Stomach (tissue), 19 donors: ENCODE measurements around the gene ACSM4. TPM values are rescaled to one million over a fixed set of nuclear protein-coding genes. Genes with fewer than 3 reads are reported as not detected.

Experiments
- DNase-seq, 2 donors: peaks; one replicate each; pipeline versions ENCODE4 v3.0.0 to v3.0.0-alpha.2; 2013 to 2019
- H3K27ac ChIP-seq, 5 donors: fragments of 200-600 bp in 4 of 5; sonication (generic) in 4 of 5; one replicate each; pipeline ENCODE4 v1.5.1; 2013 to 2019; ENCODE audit warnings: mild to moderate bottlenecking in 1 of 5, moderate library complexity in 1 of 5
- H3K27me3 ChIP-seq, 3 donors: fragments of 200-600 bp; sonication (generic); one replicate each; pipeline ENCODE4 v1.5.1; 2017 to 2019; ENCODE audit warnings: mixed run types in 1 of 3
- H3K36me3 ChIP-seq, 4 donors: fragments of 200-600 bp; sonication (generic); 1 replicate in 3 of 4; 2 replicates in 1 of 4; pipeline ENCODE4 v1.5.1; 2016 to 2019
- H3K4me1 ChIP-seq, 4 donors: fragments of 200-600 bp; sonication (generic); one replicate each; pipeline ENCODE4 v1.5.1; 2016 to 2019
- H3K4me3 ChIP-seq, 4 donors: fragments of 200-600 bp; sonication (generic) in 3 of 4; one replicate each; pipeline ENCODE4 v1.5.1; 2016 to 2019; ENCODE audit warnings: mild to moderate bottlenecking in 1 of 4
- H3K9me3 ChIP-seq, 4 donors: fragments of 200-600 bp; sonication (generic); one replicate each; pipeline ENCODE4 v1.5.1; 2016 to 2019
- EP300 ChIP-seq: sonication (generic); formaldehyde crosslinking; IDR thresholded peaks from one replicate; pipeline ENCODE4 v1.6.1; 2017; ENCODE audit warnings: antibody characterized with exemption
- POLR2A ChIP-seq, 4 donors: fragments of 450-650 bp; IDR thresholded peaks; one replicate each; pipeline ENCODE4 v1.6.1; 2016; ENCODE audit warnings: antibody characterized with exemption in 4 of 4, control low read depth in 2 of 4, mild to moderate bottlenecking in 1 of 4, moderate library complexity in 1 of 4
- POLR2AphosphoS5 ChIP-seq, 3 donors: sonication (generic); formaldehyde crosslinking; IDR thresholded peaks; one replicate each; pipeline ENCODE4 v1.6.1; 2016; ENCODE audit warnings: antibody characterized with exemption in 3 of 3
- WGBS, 5 donors: extraction: QIAGEN DNeasy Blood & Tissue Kit in 3 of 5; methylation state at CpG; one replicate each; pipeline versions ENCODE4 v1.1.5 to v1.1.7; 2013 to 2018; 5-methylcytosine and 5-hydroxymethylcytosine counted together
- intact Hi-C: fragments of 100-400 bp; cut with DNase I; formaldehyde crosslinking; loops from one replicate; pipeline ENCODE4 v1.15.1; 2023; ENCODE audit warnings: low total_unique reads
- long read RNA-seq, 10 donors: transcript quantifications; one replicate each; lab custom pipeline, GENCODE V29; 2026
- polyA plus RNA-seq, 3 donors: library from polyadenylated mRNA; stranded (reverse); fragments of 200-250 nt; gene quantifications; one replicate each; pipeline ENCODE4 v1.2.3, GENCODE V29; 2013
- total RNA-seq, 5 donors: library from RNA; depleted of rRNA; stranded (reverse); fragments of >200 nt; gene quantifications; one replicate each; pipeline versions ENCODE4 v1.1.0 to v1.2.3, GENCODE V29; 2014 to 2016
- TF ChIP-seq, protein P1 (sequence below), 7 experiments: fragments of 450-650 bp in 4 of 7; fragments of 200-600 bp in 3 of 7; sonication (generic) in 3 of 7; IDR thresholded peaks; one replicate each; pipeline ENCODE4 v1.5.1; 2016 to 2019; ENCODE audit warnings: antibody characterized with exemption in 7 of 7, control low read depth in 2 of 7, mild to moderate bottlenecking in 1 of 7
- donor health status: healthy with polysubstance abuse.
- donor health status: Bipolar disorder and iron deficiency.
- donor health status: healthy.

The ACSM4 gene, protein sequence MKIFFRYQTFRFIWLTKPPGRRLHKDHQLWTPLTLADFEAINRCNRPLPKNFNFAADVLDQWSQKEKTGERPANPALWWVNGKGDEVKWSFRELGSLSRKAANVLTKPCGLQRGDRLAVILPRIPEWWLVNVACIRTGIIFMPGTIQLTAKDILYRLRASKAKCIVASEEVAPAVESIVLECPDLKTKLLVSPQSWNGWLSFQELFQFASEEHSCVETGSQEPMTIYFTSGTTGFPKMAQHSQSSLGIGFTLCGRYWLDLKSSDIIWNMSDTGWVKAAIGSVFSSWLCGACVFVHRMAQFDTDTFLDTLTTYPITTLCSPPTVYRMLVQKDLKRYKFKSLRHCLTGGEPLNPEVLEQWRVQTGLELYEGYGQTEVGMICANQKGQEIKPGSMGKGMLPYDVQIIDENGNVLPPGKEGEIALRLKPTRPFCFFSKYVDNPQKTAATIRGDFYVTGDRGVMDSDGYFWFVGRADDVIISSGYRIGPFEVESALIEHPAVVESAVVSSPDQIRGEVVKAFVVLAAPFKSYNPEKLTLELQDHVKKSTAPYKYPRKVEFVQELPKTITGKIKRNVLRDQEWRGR
- total RNA-seq (not detected), polyA plus RNA-seq (not detected)
- long read RNA-seq, donor 1: 0 reads
- long read RNA-seq, donor 2: 0 reads
- long read RNA-seq, donor 3: 0 reads
- long read RNA-seq, donor 4: 0 reads
- long read RNA-seq, donor 5: 0 reads
- long read RNA-seq, donor 6: 0 reads
- long read RNA-seq, donor 7: 0 reads
- long read RNA-seq, donor 8: 0 reads
- long read RNA-seq, donor 9: 0 reads
- long read RNA-seq, donor 10: 0 reads

DNA sequence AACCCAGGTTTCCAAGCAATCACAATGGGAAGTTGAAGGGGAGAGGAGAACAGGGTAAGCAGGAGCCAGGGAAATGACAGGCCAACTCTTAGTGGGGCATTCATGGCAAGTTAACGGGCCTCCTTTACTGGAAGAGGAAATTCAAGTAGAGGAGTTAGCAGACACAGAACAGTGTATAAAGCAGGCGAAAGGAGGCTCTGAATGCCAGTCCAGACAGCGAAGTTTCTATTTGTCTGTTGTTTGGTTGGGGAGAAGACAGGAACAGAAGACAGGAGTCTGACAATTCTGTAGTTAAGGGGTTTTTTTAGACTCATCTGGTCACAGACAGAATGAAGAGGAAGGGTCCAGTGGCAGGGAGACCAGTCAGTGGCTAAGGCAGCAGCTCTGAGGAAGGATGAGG is at the start of gene ACSM4:
Gene ACSM4, plus strand, starts transcription at position 301 of the 400 bp plus-strand sequence. CDS start 260 bp downstream, outside the sequence.
- TF ChIP-seq POLR2AphosphoS5 (IDR thresholded peaks at IDR 0.05): no peak
- TF ChIP-seq, protein P1, sequence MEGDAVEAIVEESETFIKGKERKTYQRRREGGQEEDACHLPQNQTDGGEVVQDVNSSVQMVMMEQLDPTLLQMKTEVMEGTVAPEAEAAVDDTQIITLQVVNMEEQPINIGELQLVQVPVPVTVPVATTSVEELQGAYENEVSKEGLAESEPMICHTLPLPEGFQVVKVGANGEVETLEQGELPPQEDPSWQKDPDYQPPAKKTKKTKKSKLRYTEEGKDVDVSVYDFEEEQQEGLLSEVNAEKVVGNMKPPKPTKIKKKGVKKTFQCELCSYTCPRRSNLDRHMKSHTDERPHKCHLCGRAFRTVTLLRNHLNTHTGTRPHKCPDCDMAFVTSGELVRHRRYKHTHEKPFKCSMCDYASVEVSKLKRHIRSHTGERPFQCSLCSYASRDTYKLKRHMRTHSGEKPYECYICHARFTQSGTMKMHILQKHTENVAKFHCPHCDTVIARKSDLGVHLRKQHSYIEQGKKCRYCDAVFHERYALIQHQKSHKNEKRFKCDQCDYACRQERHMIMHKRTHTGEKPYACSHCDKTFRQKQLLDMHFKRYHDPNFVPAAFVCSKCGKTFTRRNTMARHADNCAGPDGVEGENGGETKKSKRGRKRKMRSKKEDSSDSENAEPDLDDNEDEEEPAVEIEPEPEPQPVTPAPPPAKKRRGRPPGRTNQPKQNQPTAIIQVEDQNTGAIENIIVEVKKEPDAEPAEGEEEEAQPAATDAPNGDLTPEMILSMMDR (IDR thresholded peaks at IDR 0.05): no peak
- TF ChIP-seq POLR2A (IDR thresholded peaks at IDR 0.05): no peak
- TF ChIP-seq EP300: no peak
- Histone ChIP-seq H3K4me1 (no peaks in the 10 kb centered on the region), H3K36me3 (no peaks in the 10 kb centered on the region), H3K27me3 (no peaks in the 10 kb centered on the region), H3K4me3 (no peak within 1 kb of the TSS), H3K9me3 (no peaks in the 10 kb centered on the region), H3K27ac (no peak within 1 kb of the TSS)
- WGBS, 5 donors: 82 to 93% (median 84%) methylated on average over 3 of the region's 3 CpGs
- intact Hi-C loops: no loop called here
- no peak for DNase-seq

DNA sequence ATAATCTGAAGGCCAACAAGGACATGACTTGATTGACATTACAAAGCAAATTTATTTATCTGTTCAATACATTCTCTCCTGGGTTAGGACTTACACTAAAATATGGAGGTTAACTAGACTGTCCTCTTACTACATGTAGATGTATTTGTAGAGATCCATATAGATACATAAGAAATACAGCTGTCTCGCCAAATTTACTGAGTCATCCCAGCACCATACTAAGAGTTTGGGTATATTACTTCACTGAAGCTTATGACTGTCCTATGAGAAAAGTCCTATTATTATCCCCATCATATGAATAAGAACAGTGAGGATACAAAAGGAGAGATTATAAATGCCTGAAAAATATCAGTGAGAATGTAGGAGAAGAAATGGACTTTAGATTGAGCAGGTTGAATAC is 44.8 kb upstream of the ACSM4 start:
- 86 to 93% (median 91%) methylated on average over 1 of the region's 1 CpG for WGBS, 5 donors
- H3K27ac ChIP-seq: no peak overlapping the region
- no peaks in the 10 kb centered on the region for H3K9me3 ChIP-seq
- no peaks in the 10 kb centered on the region for H3K27me3 ChIP-seq
- no peaks in the 10 kb centered on the region for H3K36me3 ChIP-seq
- no peak overlapping the region for H3K4me3 ChIP-seq
- intact Hi-C loops: no loop called here
- no peaks in the 10 kb centered on the region for H3K4me1 ChIP-seq
- TF ChIP-seq POLR2A (IDR thresholded peaks at IDR 0.05): no peak
- no peak for TF ChIP-seq EP300
- TF ChIP-seq, protein P1 (IDR thresholded peaks at IDR 0.05): no peak
- no peak for TF ChIP-seq POLR2AphosphoS5 (IDR thresholded peaks at IDR 0.05)
- no peak for DNase-seq

DNA sequence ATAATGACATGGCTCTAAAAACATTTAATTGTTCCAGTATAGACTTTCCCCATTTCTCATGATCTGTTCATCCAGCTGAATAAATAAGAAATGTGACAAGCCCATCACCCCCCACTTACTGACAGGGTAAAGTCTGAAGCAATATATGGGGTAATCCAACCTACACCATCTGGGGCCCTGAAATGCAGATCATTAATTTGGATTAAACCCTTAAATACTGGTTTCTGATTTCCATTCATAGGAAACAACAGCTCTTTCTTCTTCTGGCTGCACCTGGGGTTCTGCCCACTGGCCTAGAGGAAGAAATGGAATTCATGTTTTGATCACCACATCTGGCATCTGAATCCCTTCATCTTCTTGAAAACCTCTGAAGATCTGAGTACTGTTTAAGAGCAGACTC is 39.3 kb upstream of the ACSM4 start:
- Histone ChIP-seq H3K27me3 (no peaks in the 10 kb centered on the region), H3K4me1 (no peaks in the 10 kb centered on the region), H3K27ac (no peak overlapping the region), H3K4me3 (no peak overlapping the region), H3K9me3 (no peaks in the 10 kb centered on the region), H3K36me3 (no peaks in the 10 kb centered on the region)
- intact Hi-C loops: no loop called here
- no peak for TF ChIP-seq POLR2AphosphoS5 (IDR thresholded peaks at IDR 0.05)
- no peak for TF ChIP-seq EP300
- TF ChIP-seq, protein P1 (IDR thresholded peaks at IDR 0.05): no peak
- no peak for TF ChIP-seq POLR2A (IDR thresholded peaks at IDR 0.05)
- DNase-seq: no peak

DNA sequence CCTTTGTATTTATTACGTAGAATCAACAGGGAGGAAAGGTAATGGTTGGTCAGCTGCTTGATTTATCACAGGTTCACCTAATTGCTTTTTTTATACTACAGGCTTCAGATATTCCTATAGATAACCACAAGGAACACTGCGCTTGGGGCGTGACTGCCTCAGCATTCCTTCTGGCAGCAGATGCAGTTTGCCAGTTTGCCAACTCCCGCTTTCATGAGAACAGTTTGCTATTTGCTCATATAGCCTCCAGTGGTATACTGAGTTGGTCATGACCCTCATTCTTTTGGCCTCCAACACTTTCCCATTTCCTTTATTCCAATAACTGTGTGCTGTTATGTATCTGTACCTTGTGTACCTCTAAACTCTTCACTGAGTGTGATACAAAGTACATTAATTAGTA is 38.6 kb upstream of the ACSM4 start:
- 61 to 73% (median 65%) methylated on average over 4 of the region's 4 CpGs for WGBS, 5 donors
- no peaks in the 10 kb centered on the region for H3K36me3 ChIP-seq
- H3K27me3 ChIP-seq: no peaks in the 10 kb centered on the region
- no peak overlapping the region for H3K4me3 ChIP-seq
- DNase-seq: no peak
- no peak overlapping the region for H3K27ac ChIP-seq
- TF ChIP-seq, protein P1 (IDR thresholded peaks at IDR 0.05): no peak
- TF ChIP-seq POLR2AphosphoS5 (IDR thresholded peaks at IDR 0.05) (no peak), EP300 (no peak), POLR2A (IDR thresholded peaks at IDR 0.05) (no peak)
- no peaks in the 10 kb centered on the region for H3K4me1 ChIP-seq
- no peaks in the 10 kb centered on the region for H3K9me3 ChIP-seq
- intact Hi-C loops: no loop called here
